ENCODE measurements around the gene HSPB7.

DNA sequence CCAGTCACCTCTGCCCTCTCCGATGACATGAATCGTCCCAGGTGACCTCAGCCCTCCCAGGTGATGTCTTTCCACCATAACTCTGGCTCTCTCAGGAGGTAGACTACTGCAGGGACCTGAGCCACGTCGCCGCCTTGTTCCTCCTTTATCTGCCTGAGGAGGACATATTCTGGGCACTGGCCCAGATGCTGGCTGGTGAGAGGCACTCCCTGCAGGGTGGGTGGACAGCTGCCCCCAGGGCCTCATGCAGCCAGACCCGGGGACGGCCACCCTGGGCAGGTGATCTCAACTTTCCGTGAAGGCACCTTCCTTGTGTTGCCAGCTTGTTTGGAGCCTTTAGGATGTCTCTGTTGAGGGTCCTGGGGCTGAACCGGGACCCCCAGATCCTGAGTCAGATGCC lies 28.1 kb downstream of the HSPB7 start:
- TF ChIP-seq, protein P1, sequence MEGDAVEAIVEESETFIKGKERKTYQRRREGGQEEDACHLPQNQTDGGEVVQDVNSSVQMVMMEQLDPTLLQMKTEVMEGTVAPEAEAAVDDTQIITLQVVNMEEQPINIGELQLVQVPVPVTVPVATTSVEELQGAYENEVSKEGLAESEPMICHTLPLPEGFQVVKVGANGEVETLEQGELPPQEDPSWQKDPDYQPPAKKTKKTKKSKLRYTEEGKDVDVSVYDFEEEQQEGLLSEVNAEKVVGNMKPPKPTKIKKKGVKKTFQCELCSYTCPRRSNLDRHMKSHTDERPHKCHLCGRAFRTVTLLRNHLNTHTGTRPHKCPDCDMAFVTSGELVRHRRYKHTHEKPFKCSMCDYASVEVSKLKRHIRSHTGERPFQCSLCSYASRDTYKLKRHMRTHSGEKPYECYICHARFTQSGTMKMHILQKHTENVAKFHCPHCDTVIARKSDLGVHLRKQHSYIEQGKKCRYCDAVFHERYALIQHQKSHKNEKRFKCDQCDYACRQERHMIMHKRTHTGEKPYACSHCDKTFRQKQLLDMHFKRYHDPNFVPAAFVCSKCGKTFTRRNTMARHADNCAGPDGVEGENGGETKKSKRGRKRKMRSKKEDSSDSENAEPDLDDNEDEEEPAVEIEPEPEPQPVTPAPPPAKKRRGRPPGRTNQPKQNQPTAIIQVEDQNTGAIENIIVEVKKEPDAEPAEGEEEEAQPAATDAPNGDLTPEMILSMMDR (IDR thresholded peaks at IDR 0.05): no peak
- TF ChIP-seq POLR2A (IDR thresholded peaks at IDR 0.05): no peak
